ENCODE data around the gene ESAM. TPM values are rescaled to one million over a fixed set of nuclear protein-coding genes. Genes with fewer than 3 reads are reported as not detected.

Gene ESAM
- total and polyA plus RNA-seq, 2 donors (not counting 1 experiment from before 2014, with no cell fraction given): 1.4 to 14.5 TPM

GRCh38 chr11:124793466-124794278 lies 31.6 kb upstream of the ESAM start:
- CTCF ChIA-PET: interaction anchor here (0.7 to 12.5 kb wide), 25 partner anchors 8 to 1106 kb away, joined by 3 to 177 read pairs (median 4); partner anchors contain the start of genes SIAE and SPA17
- Histone ChIP-seq H3K4me3 (ENCODE audit: control extremely low read depth in 1 of 5, extremely low read depth in 1 of 5, insufficient read depth in 1 of 5, low read depth in 2 of 5, low read length in 4 of 5) (no peak overlapping the region), H4K20me1 (ENCODE audit: control insufficient read depth, insufficient read depth, low read length, poor library complexity, severe bottlenecking) (peaks cover 18% of the 10 kb centered on the region), H3K4me2 (replicated peaks; ENCODE audit: low read depth, low read length, poor library complexity, severe bottlenecking) (no peak overlapping the region), H3K36me3 (replicated peaks in 1 of 2; ENCODE audit: control extremely low read depth in 1 of 2, control insufficient read depth in 1 of 2, extremely low read depth in 1 of 2, insufficient read depth in 2 of 2, low read length in 1 of 2) (no peaks in the 10 kb centered on the region), H3K4me1 (ENCODE audit: control insufficient read depth in 2 of 2, insufficient read depth in 2 of 2, low read length in 2 of 2) (peaks cover 3 to 8% of the 10 kb centered on the region in 2 donors), H3K9ac (ENCODE audit: low read length) (no peak overlapping the region), H3K79me2 (ENCODE audit: control insufficient read depth, insufficient read depth, low read length) (peaks cover 84% of the 10 kb centered on the region), H2AFZ (ENCODE audit: insufficient read depth, low read depth, low read length, poor library complexity, severe bottlenecking) (no peak overlapping the region), H3K9me3 (ENCODE audit: control extremely low read depth in 1 of 3, control insufficient read depth in 2 of 3, insufficient read depth in 1 of 3, low read length in 2 of 3) (no peaks in the 10 kb centered on the region), H3K27ac (ENCODE audit: low read length in 2 of 2) (no peak overlapping the region), H3K27me3 (replicated peaks in 1 of 4; ENCODE audit: control extremely low read depth in 1 of 4, control insufficient read depth in 3 of 4, insufficient read depth in 4 of 4, low read length in 3 of 4) (no peaks in the 10 kb centered on the region)
- 100% methylated on average over 1 of the region's 2 CpGs for WGBS (ENCODE audit: insufficient coverage)
- Mint-ChIP-seq H3K9me3 (ENCODE audit: insufficient read depth) (no peaks in the 10 kb centered on the region), H3K4me1 (peaks cover 21% of the 10 kb centered on the region), H3K27me3 (no peaks in the 10 kb centered on the region), H3K27ac (no peak overlapping the region), H3K4me3 (no peak overlapping the region)
- intact Hi-C loops (cut with micrococcal nuclease): loop anchor here (1.0 to 2.0 kb wide), 2 partner anchors 31 to 124 kb away; partner anchors contain the start of gene ESAM
- ATAC-seq (ENCODE audit: low read depth): no peak
- POLR2A ChIA-PET: no interaction called here
- DNase-seq: peak; percentile 67
- TF ChIP-seq EZH2 (IDR thresholded peaks at IDR 0.05; ENCODE audit: borderline replicate concordance, insufficient read depth, low read depth, low read length, poor library complexity, severe bottlenecking) (no peak), CTCF (IDR thresholded peaks at IDR 0.05) (peak; percentile 78)
